ENCODE measurements around the gene CACNA1G.

CACNA1G gene

GRCh38 chr17:50630524-50631194, 70.1 kb downstream of the CACNA1G start:
- DNase-seq (ENCODE audit: low spot score): peak; percentile 76
- in situ Hi-C loops (cut with MboI; ENCODE audit: low sequenced_read_pairs, unreplicated experiment): no loop called here
- TF ChIP-seq, protein P1, sequence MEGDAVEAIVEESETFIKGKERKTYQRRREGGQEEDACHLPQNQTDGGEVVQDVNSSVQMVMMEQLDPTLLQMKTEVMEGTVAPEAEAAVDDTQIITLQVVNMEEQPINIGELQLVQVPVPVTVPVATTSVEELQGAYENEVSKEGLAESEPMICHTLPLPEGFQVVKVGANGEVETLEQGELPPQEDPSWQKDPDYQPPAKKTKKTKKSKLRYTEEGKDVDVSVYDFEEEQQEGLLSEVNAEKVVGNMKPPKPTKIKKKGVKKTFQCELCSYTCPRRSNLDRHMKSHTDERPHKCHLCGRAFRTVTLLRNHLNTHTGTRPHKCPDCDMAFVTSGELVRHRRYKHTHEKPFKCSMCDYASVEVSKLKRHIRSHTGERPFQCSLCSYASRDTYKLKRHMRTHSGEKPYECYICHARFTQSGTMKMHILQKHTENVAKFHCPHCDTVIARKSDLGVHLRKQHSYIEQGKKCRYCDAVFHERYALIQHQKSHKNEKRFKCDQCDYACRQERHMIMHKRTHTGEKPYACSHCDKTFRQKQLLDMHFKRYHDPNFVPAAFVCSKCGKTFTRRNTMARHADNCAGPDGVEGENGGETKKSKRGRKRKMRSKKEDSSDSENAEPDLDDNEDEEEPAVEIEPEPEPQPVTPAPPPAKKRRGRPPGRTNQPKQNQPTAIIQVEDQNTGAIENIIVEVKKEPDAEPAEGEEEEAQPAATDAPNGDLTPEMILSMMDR (IDR thresholded peaks at IDR 0.05; ENCODE audit: borderline replicate concordance, control extremely low read depth, extremely low read depth, insufficient read depth, missing control alignments): peak; percentile 45

DNA sequence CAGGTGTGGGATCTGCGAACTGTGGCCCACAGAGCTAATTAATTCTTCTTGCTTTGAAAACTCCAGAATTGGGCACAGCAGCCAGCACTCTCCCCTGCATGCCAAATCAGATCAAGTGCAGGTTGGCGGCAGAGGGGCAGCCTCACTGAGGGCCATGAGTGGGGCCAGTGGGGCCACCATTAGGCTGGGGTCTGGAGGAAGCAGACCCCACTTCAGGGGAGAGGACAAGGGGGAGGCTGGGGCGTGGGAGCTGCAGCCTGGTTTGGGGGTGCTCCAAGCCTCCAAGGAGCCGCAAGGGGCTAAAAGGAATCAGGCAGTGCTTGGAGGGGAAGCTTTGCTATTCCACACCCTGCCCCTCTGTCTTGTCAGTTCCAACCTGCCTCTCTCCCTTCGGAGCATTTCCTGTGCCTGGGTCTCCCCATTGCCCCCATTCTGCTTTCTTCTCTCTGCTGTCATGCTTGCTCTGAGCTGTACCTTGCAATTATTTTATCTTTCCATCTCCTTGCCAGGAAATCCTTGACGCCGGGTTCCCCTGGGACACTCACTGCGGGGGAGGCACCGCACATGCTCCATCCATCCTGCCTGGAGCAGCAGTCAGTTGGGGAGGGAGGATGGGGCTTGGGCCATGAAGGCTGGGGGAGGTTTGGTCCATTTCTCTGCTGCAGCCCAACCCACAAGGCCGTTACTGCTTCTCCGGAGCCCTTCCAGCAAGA, 70.8 kb downstream of the CACNA1G start:
- in situ Hi-C loops (cut with MboI; ENCODE audit: low sequenced_read_pairs, unreplicated experiment): no loop called here
- no peak for DNase-seq (ENCODE audit: low spot score)

GRCh38 chr17:50631908-50632571, 71.5 kb downstream of the CACNA1G start:
- no peak for DNase-seq (ENCODE audit: low spot score)
- in situ Hi-C loops (cut with MboI; ENCODE audit: low sequenced_read_pairs, unreplicated experiment): no loop called here
- TF ChIP-seq, protein P1 (IDR thresholded peaks at IDR 0.05; ENCODE audit: borderline replicate concordance, control extremely low read depth, extremely low read depth, insufficient read depth, missing control alignments): no peak

More for the DNA sequence above, 70.8 kb downstream of the CACNA1G start:
- TF ChIP-seq, protein P1 (IDR thresholded peaks at IDR 0.05; ENCODE audit: borderline replicate concordance, control extremely low read depth, extremely low read depth, insufficient read depth, missing control alignments): no peak

DNA sequence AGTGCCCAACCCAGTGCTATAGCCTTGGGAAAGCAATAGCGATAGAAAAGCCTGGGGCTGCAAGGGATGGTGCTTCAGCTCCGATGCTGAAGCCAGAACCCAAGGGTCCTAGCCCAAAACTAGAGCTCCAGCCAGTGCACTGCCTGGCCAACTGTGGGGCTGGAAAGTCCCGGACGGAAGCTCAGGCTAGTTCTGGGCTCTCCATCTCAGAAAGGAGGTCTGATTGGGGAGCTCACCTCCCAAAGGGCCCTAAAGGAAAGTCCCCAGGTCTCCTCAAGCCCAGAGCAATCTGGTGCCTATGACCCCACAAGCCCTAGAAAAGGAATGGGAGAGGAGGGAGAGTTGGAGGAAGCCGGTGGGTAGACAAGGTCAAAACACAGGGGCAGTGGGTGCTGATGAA, 72.1 kb downstream of the CACNA1G start:
- peak; percentile 69 for DNase-seq (ENCODE audit: low spot score)
- TF ChIP-seq, protein P1 (IDR thresholded peaks at IDR 0.05; ENCODE audit: borderline replicate concordance, control extremely low read depth, extremely low read depth, insufficient read depth, missing control alignments): no peak
- in situ Hi-C loops (cut with MboI; ENCODE audit: low sequenced_read_pairs, unreplicated experiment): no loop called here

- no peak for DNase-seq (ENCODE audit: low spot score)
- in situ Hi-C loops (cut with MboI; ENCODE audit: low sequenced_read_pairs, unreplicated experiment): no loop called here
- TF ChIP-seq, protein P1 (IDR thresholded peaks at IDR 0.05; ENCODE audit: borderline replicate concordance, control extremely low read depth, extremely low read depth, insufficient read depth, missing control alignments): no peak
Measured at GRCh38 chr17:50633683-50634082, 73.2 kb downstream of the CACNA1G start.

DNA sequence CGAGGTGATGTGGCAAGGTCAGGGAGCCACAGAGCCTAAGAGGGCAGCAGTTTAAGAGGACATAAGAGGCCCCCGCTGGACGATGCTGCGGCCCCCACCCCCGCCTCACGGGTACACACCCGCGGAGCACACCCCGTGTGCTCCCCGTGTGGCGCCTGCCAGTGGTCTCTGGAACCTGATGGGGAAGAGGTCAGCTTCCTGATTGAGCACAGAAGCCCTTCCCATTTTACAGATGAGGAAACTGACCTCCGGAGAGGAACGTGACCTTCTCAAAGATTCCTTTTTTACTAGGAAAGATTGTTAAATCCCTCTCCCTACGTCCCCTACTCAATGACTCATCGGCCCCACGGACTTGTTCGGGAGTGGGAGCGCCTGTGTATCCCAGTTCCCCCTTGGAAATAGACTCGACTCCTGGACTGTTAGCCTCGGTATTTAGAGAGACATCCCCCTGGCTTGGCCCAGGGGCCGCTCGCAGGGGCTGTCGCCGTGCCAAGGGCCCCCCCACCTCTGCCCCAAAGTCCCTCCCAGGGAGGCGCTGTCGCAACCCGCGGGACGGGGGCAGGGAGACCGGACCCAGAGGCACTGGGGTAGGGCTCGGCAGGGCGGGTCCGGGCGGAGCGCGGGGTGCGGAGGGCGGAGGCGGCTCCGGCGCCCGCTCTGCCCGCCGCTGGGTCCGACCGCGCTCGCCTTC, 73.9 kb downstream of the CACNA1G start, which contains the start of gene ABCC3:
Gene ABCC3 (plus strand): TSS at position 658 of the 691 bp plus-strand sequence. CDS start 56 bp downstream, outside the sequence.
- TF ChIP-seq, protein P1 (IDR thresholded peaks at IDR 0.05; ENCODE audit: borderline replicate concordance, control extremely low read depth, extremely low read depth, insufficient read depth, missing control alignments): no peak
- DNase-seq (ENCODE audit: low spot score): no peak
- in situ Hi-C loops (cut with MboI; ENCODE audit: low sequenced_read_pairs, unreplicated experiment): no loop called here
